Activated CD4-positive, alpha-beta T cell treated with anti-CD3 and anti-CD28 coated beads, Interleukin-2, Interleukin-6, amounts not matched to agents 100 ng/mL and 50 ng/mL, durations not matched to agents 16 hours and 8 hours (primary cell): ENCODE data around the gene NRIP1.

Source experiments
- DNase-seq: peaks from one replicate; pipeline ENCODE4 v3.0.0-alpha.2; 2020

The NRIP1 gene

GRCh38 chr21:15064576-15065391, at the start of gene NRIP1:
NRIP1 (minus strand) TSS chr21:15065000; CDS start chr21:14968192, 96,808 bp downstream.
- DNase-seq, result peak; percentile 79

GRCh38 chr21:15112858-15113257, 48.1 kb upstream of the NRIP1 start:
- no peak for DNase-seq

- no peak for DNase-seq
Observed at GRCh38 chr21:15108801-15109200, 44.0 kb upstream of the NRIP1 start.

GRCh38 chr21:15104470-15104869, 39.7 kb upstream of the NRIP1 start:
- DNase-seq, result no peak

- no peak for DNase-seq
Observed at GRCh38 chr21:15098908-15099307, 34.1 kb upstream of the NRIP1 start.

GRCh38 chr21:15098181-15098580, 33.4 kb upstream of the NRIP1 start:
- DNase-seq, result no peak

- no peak for DNase-seq
Observed at GRCh38 chr21:15097580-15097979, 32.8 kb upstream of the NRIP1 start.

GRCh38 chr21:15096146-15096545, 31.3 kb upstream of the NRIP1 start:
- DNase-seq, result no peak

- DNase-seq, result no peak
Observed at GRCh38 chr21:15095326-15095725, 30.5 kb upstream of the NRIP1 start.

GRCh38 chr21:15094706-15095105, 29.9 kb upstream of the NRIP1 start:
- no peak for DNase-seq

GRCh38 chr21:15093216-15093615, 28.4 kb upstream of the NRIP1 start:
- no peak for DNase-seq

- DNase-seq, result no peak
Observed at GRCh38 chr21:15092745-15093144, 27.9 kb upstream of the NRIP1 start.

- DNase-seq, result no peak
Observed at GRCh38 chr21:15090390-15090789, 25.6 kb upstream of the NRIP1 start.

- DNase-seq, result no peak
Observed at GRCh38 chr21:15088488-15088887, 23.7 kb upstream of the NRIP1 start.

- no peak for DNase-seq
Observed at GRCh38 chr21:15084668-15085067, 19.9 kb upstream of the NRIP1 start.

- DNase-seq, result no peak
Observed at GRCh38 chr21:15080526-15080925, 15.7 kb upstream of the NRIP1 start.

GRCh38 chr21:15079269-15079668, 14.5 kb upstream of the NRIP1 start:
- DNase-seq, result no peak

GRCh38 chr21:15078180-15078579, 13.4 kb upstream of the NRIP1 start:
- no peak for DNase-seq

- DNase-seq, result no peak
Observed at GRCh38 chr21:15077529-15078145, 12.8 kb upstream of the NRIP1 start.

GRCh38 chr21:15076730-15077129, 11.9 kb upstream of the NRIP1 start:
- DNase-seq, result no peak

- DNase-seq, result no peak
Observed at GRCh38 chr21:15071009-15071408, 6.2 kb upstream of the NRIP1 start.

- DNase-seq, result no peak
Observed at GRCh38 chr21:15066123-15066575, 1.3 kb upstream of the NRIP1 start.

- DNase-seq, result peak; percentile 73
Observed at GRCh38 chr21:15065392-15066122, 757 bp upstream of the NRIP1 start.
